T-helper 2 cell treated with Interferon-gamma antibody and Interleukin-4, amounts not matched to agents 100 ng/mL and 5 ng/mL, for 36 hours (primary cell): Measurements from ENCODE around the gene MTR. TPM values are rescaled to one million over a fixed set of nuclear protein-coding genes. Genes with fewer than 3 reads are reported as not detected.

Source experiments
- intact Hi-C: fragments of 100-400 bp; cut with micrococcal nuclease; formaldehyde crosslinking; loops from one replicate; pipeline ENCODE4 v1.15.1; 2023
- total RNA-seq: library from RNA; stranded (reverse); gene quantifications from 2 replicates; pipeline ENCODE4 v1.2.3, GENCODE V29; 2022

Gene MTR
- total RNA-seq, 1 donor from 2014 or later: 39.9 TPM

DNA sequence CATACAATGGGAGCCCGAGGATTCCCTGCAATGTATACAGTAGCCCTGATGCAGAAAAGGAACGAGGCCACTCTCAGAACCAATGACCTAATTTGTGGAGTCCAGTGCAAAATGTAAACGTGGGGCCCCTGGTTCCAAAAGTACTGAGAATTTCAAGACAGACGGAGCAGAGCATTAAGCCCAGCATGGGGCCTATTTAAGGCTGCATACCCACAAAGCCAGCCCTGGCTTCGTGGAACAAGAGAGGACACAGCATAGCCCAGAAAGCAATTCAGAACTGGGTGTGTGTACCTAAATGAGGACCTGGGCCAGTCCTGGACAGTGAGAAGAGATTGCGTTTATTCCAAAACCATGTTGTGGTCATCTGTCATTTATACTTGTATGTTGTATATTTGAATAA, 153.9 kb downstream of the MTR start:
- intact Hi-C loops: no loop called here

GRCh38 chr1:236950365-236950764, 155.3 kb downstream of the MTR start:
- intact Hi-C loops: no loop called here

GRCh38 chr1:236951672-236952071, 156.6 kb downstream of the MTR start:
- intact Hi-C loops: no loop called here

DNA sequence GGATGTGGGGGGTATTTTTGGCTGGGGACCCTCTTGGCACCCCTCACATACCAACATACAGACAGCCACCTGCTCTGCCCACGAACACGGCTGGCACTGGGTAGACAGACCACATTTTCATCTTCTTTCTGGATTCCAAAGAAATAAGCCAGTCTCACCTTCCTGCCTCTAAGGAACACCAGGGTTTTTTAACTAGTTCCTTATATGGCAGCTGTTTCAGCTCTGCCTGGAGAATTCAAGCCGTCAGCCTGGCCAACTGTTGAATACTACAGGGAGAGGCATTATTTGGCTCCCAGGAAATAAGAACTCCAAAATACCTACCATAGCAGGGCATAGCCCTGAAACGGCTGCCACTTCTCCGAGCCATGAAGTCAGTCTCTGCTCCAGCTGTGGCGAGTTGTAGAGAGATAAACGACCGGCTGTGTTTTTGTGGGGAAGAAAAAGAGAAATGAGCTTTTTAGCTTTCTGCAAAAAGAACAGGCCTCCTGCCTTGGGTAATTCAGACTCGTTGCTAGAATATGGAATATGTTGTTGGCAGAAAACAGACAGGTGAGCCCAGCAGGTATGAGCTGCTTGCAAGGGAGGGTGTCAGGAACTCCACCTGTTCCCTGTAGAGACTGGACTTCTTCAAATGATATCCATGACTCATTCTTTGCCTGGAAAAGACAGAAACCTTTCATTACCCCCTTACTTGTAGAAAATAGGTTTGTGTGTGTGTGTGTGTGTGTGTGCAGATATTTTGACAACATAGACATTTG, 157.3 kb downstream of the MTR start:
- intact Hi-C loops: no loop called here

DNA sequence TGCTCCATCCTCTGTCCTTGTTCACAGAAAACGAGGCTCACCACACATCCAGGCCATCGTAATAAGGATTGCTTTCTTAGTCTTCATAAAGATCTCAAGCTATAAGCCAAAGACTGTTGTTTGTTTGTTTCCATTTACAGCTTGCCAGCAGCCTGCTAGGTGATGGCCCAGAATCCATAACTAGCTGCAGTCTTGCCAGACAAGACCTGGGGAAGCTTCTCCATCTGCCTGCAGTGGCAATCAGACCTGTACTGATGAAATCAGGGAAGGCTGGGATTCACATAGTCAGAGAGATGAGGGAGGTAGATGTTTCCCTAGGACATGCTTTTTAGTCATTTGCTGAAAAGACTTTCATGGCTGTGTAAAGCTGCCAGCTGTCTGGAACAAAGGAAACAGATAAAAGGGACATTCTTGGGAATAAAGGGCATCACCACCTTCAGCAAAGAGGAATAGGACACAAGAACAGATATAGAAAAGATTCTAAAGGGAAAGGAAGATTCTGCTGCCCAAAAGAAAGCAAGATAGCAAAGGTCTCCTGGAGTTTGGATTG, 158.1 kb downstream of the MTR start:
- intact Hi-C loops: no loop called here

Other genes starting within 250 kb of the MTR start
- gene HEATR1, start 190.8 kb upstream of the MTR start, total RNA-seq: 49.2 and 51.7 TPM in 2 replicates
- 0.05 TPM in 1 of 2 replicates, not detected in the other for gene ACTN2, start 108.8 kb upstream of the MTR start, total RNA-seq
- gene MT1HL1, start 209.1 kb downstream of the MTR start, total RNA-seq: not detected in 2 replicates
- gene RYR2, start 246.9 kb downstream of the MTR start, total RNA-seq: 0.39 and 0.45 TPM in 2 replicates